Measurements from ENCODE around the gene ANK2.

DNA sequence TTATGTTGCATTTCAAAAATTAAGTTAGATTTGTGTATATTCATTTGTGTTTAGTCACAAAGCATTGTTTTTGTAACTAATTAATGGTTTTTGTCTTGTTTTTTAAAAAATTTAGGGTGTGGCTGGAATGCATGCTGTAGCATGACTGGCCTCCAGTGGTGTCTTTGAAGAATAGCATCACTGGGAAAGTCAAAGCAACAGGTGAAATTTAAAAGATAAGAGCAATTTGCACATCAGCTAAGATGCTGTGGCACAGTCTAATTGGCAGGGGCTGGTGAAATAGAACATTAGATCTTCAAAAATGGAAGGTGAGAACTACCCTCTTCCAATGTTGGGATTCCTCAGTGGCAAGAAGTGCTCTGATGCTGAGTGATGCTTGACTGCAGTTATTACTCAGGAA lies 45.3 kb downstream of the ANK2 start:
- TF ChIP-seq CTCF (IDR thresholded peaks at IDR 0.05), result peak; percentile 21 to 52 (median 24)
- no peak for TF ChIP-seq POLR2A (IDR thresholded peaks at IDR 0.05)

Measured in uterus (tissue), 2 donors.